GM23338 (cell line): ENCODE measurements around the gene FAM174C.

Experiments
- CREB1 ChIP-seq: fragments of 250-450 bp; sonication (Bioruptor Pico); IDR thresholded peaks from 2 replicates; pipeline ENCODE4 v1.5.0; 2020; ENCODE audit warnings: low read depth, mild to moderate bottlenecking, moderate library complexity
- CTCF ChIP-seq, 2 experiments: fragments of 200-600 bp in 1 of 2; sonication (generic) in 1 of 2; conservative IDR thresholded peaks; 2 replicates each; pipeline versions ENCODE4 v1.5.1 to v1.6.1; 2016 to 2017; ENCODE audit warnings: antibody characterized with exemption in 2 of 2, low read depth in 2 of 2, mild to moderate bottlenecking in 2 of 2, moderate library complexity in 1 of 2
- ETS1 ChIP-seq: IDR thresholded peaks from 2 replicates; pipeline ENCODE4 v1.6.1; 2016; ENCODE audit warnings: antibody characterized with exemption
- EZH2 ChIP-seq: fragments of 200-600 bp; sonication (generic); IDR thresholded peaks from one replicate; pipeline ENCODE4 v1.8.0; 2017; ENCODE audit warnings: antibody characterized with exemption, mild to moderate bottlenecking, low read depth; ENCODE audit not compliant: unreplicated experiment
- EZH2phosphoT487 ChIP-seq: fragments of 200-600 bp; sonication (generic); IDR thresholded peaks from one replicate; pipeline ENCODE4 v1.8.1; 2018; ENCODE audit warnings: antibody characterized with exemption; ENCODE audit not compliant: unreplicated experiment
- JUNB ChIP-seq: IDR thresholded peaks from one replicate; pipeline ENCODE4 v1.6.1; 2016; ENCODE audit warnings: antibody characterized with exemption; ENCODE audit not compliant: unreplicated experiment
- NANOG ChIP-seq: IDR thresholded peaks from 2 replicates; pipeline ENCODE4 v1.6.1; 2016; ENCODE audit warnings: antibody characterized with exemption, borderline replicate concordance
- POLR2AphosphoS5 ChIP-seq: IDR thresholded peaks from 2 replicates; pipeline ENCODE4 v1.6.1; 2016; ENCODE audit warnings: antibody characterized with exemption, low read depth
- REST ChIP-seq: IDR thresholded peaks from one replicate; pipeline ENCODE4 v1.6.1; 2018; ENCODE audit warnings: antibody characterized with exemption; ENCODE audit not compliant: unreplicated experiment
- STAT1 ChIP-seq: IDR thresholded peaks from one replicate; pipeline ENCODE4 v1.6.1; 2016; ENCODE audit warnings: antibody characterized with exemption; ENCODE audit not compliant: unreplicated experiment
- ZNF114 ChIP-seq: fragments of 250-450 bp; sonication (Bioruptor Pico); IDR thresholded peaks from 2 replicates; pipeline ENCODE4 v1.5.0; 2020; ENCODE audit warnings: mild to moderate bottlenecking, moderate library complexity
- ZNF331 ChIP-seq: fragments of 250-450 bp; sonication (Bioruptor Pico); IDR thresholded peaks from 2 replicates; pipeline ENCODE4 v1.5.0; 2020; ENCODE audit warnings: low read depth, mild to moderate bottlenecking, moderate library complexity
- ZNF462 ChIP-seq: fragments of 250-450 bp; sonication (Bioruptor Pico); IDR thresholded peaks from 2 replicates; pipeline ENCODE4 v1.5.0; 2020; ENCODE audit warnings: mild to moderate bottlenecking, moderate library complexity

- TF ChIP-seq EZH2 = no peak
- TF ChIP-seq CREB1 = no peak
- TF ChIP-seq POLR2AphosphoS5 = no peak
- no peak for TF ChIP-seq CTCF (conservative IDR thresholded peaks at IDR 0.05; ENCODE audit: low read depth in 2 of 2)
- no peak for TF ChIP-seq ZNF462 (CRISPR knock-in tag)
- TF ChIP-seq REST = no peak
- TF ChIP-seq JUNB = no peak
- TF ChIP-seq EZH2phosphoT487 = no peak
- TF ChIP-seq ETS1 = no peak
- no peak for TF ChIP-seq NANOG
- no peak for TF ChIP-seq STAT1
- TF ChIP-seq ZNF114 (CRISPR knock-in tag) = no peak
- no peak for TF ChIP-seq ZNF331 (CRISPR knock-in tag)
Observed at GRCh38 chr19:1284293-1284978, 9.1 kb downstream of the FAM174C start.
